MM.1S (cell line): ENCODE measurements around the gene SH3PXD2A.

Source experiments
- DNase-seq: peaks from one replicate; pipeline ENCODE4 v3.0.0-alpha.2; 2015
- H2AFZ ChIP-seq: fragments of 300-600 bp; sonication (generic); 2 replicates; pipeline ENCODE4 v1.6.0; 2016; ENCODE audit warnings: antibody characterized with exemption, low read length
- H3F3A ChIP-seq: fragments of 300-600 bp; sonication (generic); 2 replicates; pipeline ENCODE4 v1.6.1; 2016; ENCODE audit warnings: mild to moderate bottlenecking, antibody characterized with exemption, low read length, moderate library complexity, mixed read lengths; ENCODE audit not compliant: insufficient read depth
- H3K27ac ChIP-seq: fragments of 300-600 bp; sonication (generic); 2 replicates; pipeline ENCODE4 v1.5.1; 2016; ENCODE audit warnings: mild to moderate bottlenecking, low read length
- H3K27me3 ChIP-seq: fragments of 300-600 bp; sonication (generic); replicated peaks from 2 replicates; pipeline ENCODE4 v1.6.0; 2016; ENCODE audit warnings: low read length; ENCODE audit not compliant: insufficient read depth
- H3K36me3 ChIP-seq: fragments of 300-600 bp; sonication (generic); replicated peaks from 2 replicates; pipeline ENCODE4 v1.6.1; 2016; ENCODE audit warnings: mild to moderate bottlenecking, low read length, mixed read lengths; ENCODE audit not compliant: insufficient read depth
- H3K4me1 ChIP-seq: fragments of 300-600 bp; sonication (generic); 2 replicates; pipeline ENCODE4 v1.6.1; 2016; ENCODE audit warnings: low read length, mixed read lengths
- H3K4me2 ChIP-seq: fragments of 300-600 bp; sonication (generic); 2 replicates; pipeline ENCODE4 v1.6.0; 2016; ENCODE audit warnings: low read depth, low read length
- H3K4me3 ChIP-seq: fragments of 300-600 bp; sonication (generic); 2 replicates; pipeline ENCODE4 v1.5.1; 2016; ENCODE audit warnings: low read length, mixed read lengths
- H3K79me2 ChIP-seq: fragments of 300-600 bp; sonication (generic); 2 replicates; pipeline ENCODE4 v1.6.1; 2016; ENCODE audit warnings: mixed run types, low read length, mixed read lengths
- H3K9ac ChIP-seq: fragments of 300-600 bp; sonication (generic); 2 replicates; pipeline ENCODE4 v1.6.1; 2016; ENCODE audit warnings: low read length, mixed read lengths
- H3K9me2 ChIP-seq: fragments of 300-600 bp; sonication (generic); replicated peaks from 2 replicates; pipeline ENCODE4 v1.6.1; 2016; ENCODE audit warnings: mild to moderate bottlenecking, low read length, mixed read lengths; ENCODE audit not compliant: insufficient read depth
- H3K9me3 ChIP-seq: fragments of 300-600 bp; sonication (generic); replicated peaks from 2 replicates; pipeline ENCODE4 v1.6.1; 2016; ENCODE audit warnings: mild to moderate bottlenecking, low read length, mixed read lengths; ENCODE audit not compliant: insufficient read depth
- H4K20me1 ChIP-seq: fragments of 300-600 bp; sonication (generic); 2 replicates; pipeline ENCODE4 v1.6.1; 2016; ENCODE audit warnings: mild to moderate bottlenecking, low read length, moderate library complexity, mixed read lengths; ENCODE audit not compliant: insufficient read depth
- EZH2 ChIP-seq: fragments of 300-600 bp; sonication (generic); optimal IDR thresholded peaks from 2 replicates; pipeline ENCODE3; 2017; ENCODE audit warnings: low read depth, mild to moderate bottlenecking, antibody characterized with exemption, low read length, mixed read lengths
- EZH2phosphoT487 ChIP-seq: fragments of 300-600 bp; sonication (generic); IDR thresholded peaks from 2 replicates; pipeline ENCODE4 v1.6.1; 2018; ENCODE audit warnings: antibody characterized with exemption, low read length
- TF ChIP-seq, protein P1 (sequence below): fragments of 300-600 bp; sonication (generic); IDR thresholded peaks from 2 replicates; pipeline ENCODE4 v1.5.1; 2016; ENCODE audit warnings: antibody characterized with exemption, low read length, mixed read lengths

Gene SH3PXD2A

GRCh38 chr10:103632247-103632642 is 223.1 kb downstream of the SH3PXD2A start:
- no peak overlapping the region for H3K4me3 ChIP-seq
- no peaks in the 10 kb centered on the region for H3K79me2 ChIP-seq
- TF ChIP-seq EZH2phosphoT487 (no peak), EZH2 (no peak)
- TF ChIP-seq, protein P1, sequence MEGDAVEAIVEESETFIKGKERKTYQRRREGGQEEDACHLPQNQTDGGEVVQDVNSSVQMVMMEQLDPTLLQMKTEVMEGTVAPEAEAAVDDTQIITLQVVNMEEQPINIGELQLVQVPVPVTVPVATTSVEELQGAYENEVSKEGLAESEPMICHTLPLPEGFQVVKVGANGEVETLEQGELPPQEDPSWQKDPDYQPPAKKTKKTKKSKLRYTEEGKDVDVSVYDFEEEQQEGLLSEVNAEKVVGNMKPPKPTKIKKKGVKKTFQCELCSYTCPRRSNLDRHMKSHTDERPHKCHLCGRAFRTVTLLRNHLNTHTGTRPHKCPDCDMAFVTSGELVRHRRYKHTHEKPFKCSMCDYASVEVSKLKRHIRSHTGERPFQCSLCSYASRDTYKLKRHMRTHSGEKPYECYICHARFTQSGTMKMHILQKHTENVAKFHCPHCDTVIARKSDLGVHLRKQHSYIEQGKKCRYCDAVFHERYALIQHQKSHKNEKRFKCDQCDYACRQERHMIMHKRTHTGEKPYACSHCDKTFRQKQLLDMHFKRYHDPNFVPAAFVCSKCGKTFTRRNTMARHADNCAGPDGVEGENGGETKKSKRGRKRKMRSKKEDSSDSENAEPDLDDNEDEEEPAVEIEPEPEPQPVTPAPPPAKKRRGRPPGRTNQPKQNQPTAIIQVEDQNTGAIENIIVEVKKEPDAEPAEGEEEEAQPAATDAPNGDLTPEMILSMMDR, result no peak
- DNase-seq, result no peak
- no peaks in the 10 kb centered on the region for H3K9me2 ChIP-seq
- no peaks in the 10 kb centered on the region for H3K36me3 ChIP-seq
- no peak overlapping the region for H3K9ac ChIP-seq
- H3F3A ChIP-seq, result no peaks in the 10 kb centered on the region
- no peaks in the 10 kb centered on the region for H3K4me1 ChIP-seq
- no peak overlapping the region for H3K4me2 ChIP-seq
- H3K9me3 ChIP-seq, result no peaks in the 10 kb centered on the region
- no peaks in the 10 kb centered on the region for H4K20me1 ChIP-seq
- H2AFZ ChIP-seq, result no peak overlapping the region
- no peaks in the 10 kb centered on the region for H3K27me3 ChIP-seq
- no peak overlapping the region for H3K27ac ChIP-seq

GRCh38 chr10:103630156-103630555 is 225.2 kb downstream of the SH3PXD2A start:
- H4K20me1 ChIP-seq, result no peaks in the 10 kb centered on the region
- H3K27ac ChIP-seq, result no peak overlapping the region
- TF ChIP-seq, protein P1, result no peak
- no peak for TF ChIP-seq EZH2phosphoT487
- TF ChIP-seq EZH2, result no peak
- no peak overlapping the region for H3K4me2 ChIP-seq
- H3K9me2 ChIP-seq, result no peaks in the 10 kb centered on the region
- H3K27me3 ChIP-seq, result no peaks in the 10 kb centered on the region
- no peak for DNase-seq
- H3K4me1 ChIP-seq, result no peaks in the 10 kb centered on the region
- H2AFZ ChIP-seq, result no peak overlapping the region
- no peaks in the 10 kb centered on the region for H3F3A ChIP-seq
- no peak overlapping the region for H3K4me3 ChIP-seq
- no peak overlapping the region for H3K9ac ChIP-seq
- no peaks in the 10 kb centered on the region for H3K79me2 ChIP-seq
- no peaks in the 10 kb centered on the region for H3K36me3 ChIP-seq
- H3K9me3 ChIP-seq, result no peaks in the 10 kb centered on the region

DNA sequence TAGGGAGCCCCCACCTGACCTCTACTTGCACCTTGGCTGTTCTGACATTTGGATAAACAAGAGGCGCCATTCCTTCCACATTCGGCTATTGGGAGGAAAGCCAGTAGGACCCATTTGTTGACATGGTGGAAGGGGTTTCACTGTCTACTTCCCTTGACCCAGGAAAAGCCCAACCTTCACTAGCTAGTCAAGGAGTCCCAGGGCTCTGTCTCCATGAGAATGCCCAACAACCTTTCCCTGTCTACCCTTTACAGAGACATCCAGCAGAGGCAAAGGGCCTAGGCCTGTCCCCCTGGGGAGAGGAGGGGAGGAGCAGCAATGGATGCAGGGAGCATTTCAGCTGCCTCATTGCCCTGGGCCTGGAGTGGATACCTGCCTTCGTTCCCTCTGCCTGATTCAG is 225.8 kb downstream of the SH3PXD2A start:
- no peaks in the 10 kb centered on the region for H3K4me1 ChIP-seq
- H3K36me3 ChIP-seq, result no peaks in the 10 kb centered on the region
- H3K4me3 ChIP-seq, result no peak overlapping the region
- no peaks in the 10 kb centered on the region for H4K20me1 ChIP-seq
- no peaks in the 10 kb centered on the region for H3F3A ChIP-seq
- H3K9me3 ChIP-seq, result no peaks in the 10 kb centered on the region
- no peak overlapping the region for H3K27ac ChIP-seq
- H2AFZ ChIP-seq, result no peak overlapping the region
- H3K27me3 ChIP-seq, result no peaks in the 10 kb centered on the region
- no peak overlapping the region for H3K9ac ChIP-seq
- no peak overlapping the region for H3K4me2 ChIP-seq
- no peak for DNase-seq
- no peaks in the 10 kb centered on the region for H3K79me2 ChIP-seq
- no peaks in the 10 kb centered on the region for H3K9me2 ChIP-seq
- TF ChIP-seq, protein P1, result no peak
- TF ChIP-seq EZH2phosphoT487, result no peak
- no peak for TF ChIP-seq EZH2
